GM12878 (cell line): ENCODE results near the gene LDB2. TPM values are rescaled to one million over a fixed set of nuclear protein-coding genes. Genes with fewer than 3 reads are reported as not detected.

ENCODE experiments used
- ATAC-seq: fragments of 200-7000 bp; cut with Tn5 transposase; 3 replicates; pipeline ENCODE4 v1.9.1; 2020; ENCODE audit warnings: mild to moderate bottlenecking, moderate library complexity
- BruUV-seq: library from RNA; stranded (reverse); fragments of 400-500 nt; replicated peaks from 2 replicates; lab custom pipeline; 2021; lab: Mats Ljungman, UMichigan
- CTCF ChIA-PET: fragments of 300-600 bp; sonication (Branson Sonifier 250); formaldehyde crosslinking; extraction: SDS; loops from one replicate; lab custom pipeline; 2021; ENCODE audit warnings: inconsistent platforms; lab: Yijun Ruan, JAX
- POLR2A ChIA-PET: fragments of 350-600 bp; formaldehyde crosslinking; extraction: SDS; loops from one replicate; lab custom pipeline; 2021; ENCODE audit warnings: inconsistent platforms; lab: Charles Lee
- RAD21 ChIA-PET: fragments of 300-600 bp; sonication (Branson Sonifier 250); formaldehyde crosslinking; loops from one replicate; lab custom pipeline; 2023; ENCODE audit warnings: antibody characterized with exemption; ENCODE audit not compliant: unreplicated experiment; lab: Charles Lee
- SMC1A ChIA-PET: fragments of 300-600 bp; sonication (Branson Sonifier 250); formaldehyde crosslinking; loops from one replicate; lab custom pipeline; 2023; ENCODE audit not compliant: unreplicated experiment, uncharacterized antibody; lab: Charles Lee
- DNase-seq: peaks from one replicate; pipeline ENCODE4 v3.0.0-alpha.2; 2011; ENCODE audit warnings: low read depth, low spot score
- FAIRE-seq: peaks from 3 replicates; lab custom pipeline; 2011; peaks lifted over from hg19 to GRCh38; lab: Jason Lieb, UNC
- H2AFZ ChIP-seq: 2 replicates; pipeline ENCODE4 v1.6.0; 2011; ENCODE audit warnings: low read depth, low read length, control low read depth; ENCODE audit not compliant: control insufficient read depth
- H3K27ac ChIP-seq: 2 replicates; pipeline ENCODE4 v1.5.1; 2011; ENCODE audit warnings: control low read depth; ENCODE audit not compliant: control insufficient read depth, insufficient read depth
- H3K27me3 ChIP-seq, 2 experiments: replicated peaks in 1 of 2; 2 replicates each; pipeline versions ENCODE4 v1.6.0 to v1.6.1; 2011; ENCODE audit warnings: low read length in 1 of 2; ENCODE audit not compliant: control insufficient read depth in 2 of 2, insufficient read depth in 2 of 2
- H3K36me3 ChIP-seq, 2 experiments: 2 replicates each; pipeline ENCODE4 v1.5.1; 2011; ENCODE audit warnings: low read length in 1 of 2; ENCODE audit not compliant: control insufficient read depth in 2 of 2, insufficient read depth in 2 of 2
- H3K4me1 ChIP-seq: 2 replicates; pipeline ENCODE4 v1.6.1; 2011; ENCODE audit warnings: mild to moderate bottlenecking, low read length, moderate library complexity, mixed read lengths; ENCODE audit not compliant: control insufficient read depth, insufficient read depth
- H3K4me2 ChIP-seq: 2 replicates; pipeline ENCODE4 v1.6.0; 2011; ENCODE audit warnings: control low read depth; ENCODE audit not compliant: control insufficient read depth, insufficient read depth
- H3K4me3 ChIP-seq: fragments of 200-600 bp; sonication (generic); 2 replicates; pipeline ENCODE4 v1.5.1; 2016
- H3K79me2 ChIP-seq: 2 replicates; pipeline ENCODE4 v1.6.0; 2011; ENCODE audit warnings: low read length; ENCODE audit not compliant: control insufficient read depth, insufficient read depth
- H3K9ac ChIP-seq: 2 replicates; pipeline ENCODE4 v1.8.0; 2011; ENCODE audit warnings: low read length, control low read depth, mixed read lengths; ENCODE audit not compliant: control insufficient read depth, insufficient read depth
- H3K9me3 ChIP-seq: replicated peaks from 3 replicates; pipeline ENCODE4 v1.5.1; 2011; ENCODE audit warnings: mild to moderate bottlenecking, low read length; ENCODE audit not compliant: control insufficient read depth, insufficient read depth
- H4K20me1 ChIP-seq: 2 replicates; pipeline ENCODE4 v1.6.0; 2011; ENCODE audit not compliant: control insufficient read depth, insufficient read depth
- ATF3 ChIP-seq: IDR thresholded peaks from 2 replicates; pipeline ENCODE4 v1.6.1; 2011; ENCODE audit warnings: low read depth, mild to moderate bottlenecking, low read length, moderate library complexity, borderline replicate concordance; ENCODE audit errors: extremely low read depth
- GABPA ChIP-seq: IDR thresholded peaks from 2 replicates; pipeline ENCODE4 v1.6.1; 2014; ENCODE audit warnings: antibody characterized with exemption, low read depth, mild to moderate bottlenecking, inconsistent platforms
- GATAD2B ChIP-seq: fragments of 450-650 bp; conservative IDR thresholded peaks from 2 replicates; pipeline ENCODE4 v1.6.1; 2017; ENCODE audit warnings: low read depth, mild to moderate bottlenecking, moderate library complexity
- NFYA ChIP-seq: IDR thresholded peaks from 2 replicates; pipeline ENCODE4 v1.6.1; 2011; ENCODE audit warnings: low read depth, mild to moderate bottlenecking, low read length, improper control_type of control experiment, borderline replicate concordance
- STAT3 ChIP-seq: IDR thresholded peaks from 2 replicates; pipeline ENCODE4 v1.6.1; 2011; ENCODE audit warnings: low read depth, low read length, improper control_type of control experiment
- ZBED1 ChIP-seq: IDR thresholded peaks from 2 replicates; pipeline ENCODE4 v1.6.1; 2016; ENCODE audit warnings: borderline replicate concordance
- ZNF592 ChIP-seq: fragments of 450-650 bp; IDR thresholded peaks from 2 replicates; pipeline ENCODE4 v1.6.1; 2017; ENCODE audit warnings: mild to moderate bottlenecking, moderate library complexity
- ZSCAN29 ChIP-seq: fragments of 450-650 bp; IDR thresholded peaks from 2 replicates; pipeline ENCODE4 v1.6.1; 2017; ENCODE audit warnings: mild to moderate bottlenecking, moderate library complexity
- WGBS: methylation state at CpG from one replicate; pipeline ENCODE4 v1.1.6; 2016; ENCODE audit warnings: low lambda C conversion rate; ENCODE audit not compliant: insufficient replicate concordance, insufficient coverage; ENCODE audit errors: missing lambda C conversion rate; 5-methylcytosine and 5-hydroxymethylcytosine counted together
- in situ Hi-C: fragments of 300-500 bp; cut with MboI; formaldehyde crosslinking; loops from 9 replicates; pipeline ENCODE4 v1.14.3; 2018; ENCODE audit warnings: mixed read lengths
- intact Hi-C: fragments of 100-400 bp; cut with micrococcal nuclease; formaldehyde crosslinking; loops from one replicate; pipeline ENCODE4 v1.14.2; 2022; ENCODE audit not compliant: unreplicated experiment
- polyA plus RNA-seq, 11 experiments: library from polyadenylated mRNA; depleted of rRNA in 4 of 11; unstranded in 6 of 11; stranded (reverse) in 5 of 11; fragments of >200 nt; fragmentation: Nextera tagmentation in 4 of 11; fragmentation: Illumina TruSeq in 1 of 11; extraction: Ambion mirVana in 4 of 11; extraction: Trizol in 1 of 11; gene quantifications; 1 replicate in 1 of 11; 2 replicates in 10 of 11; pipeline versions ENCODE4 v1.2.1 to v1.2.3, GENCODE V29; 2011 to 2016; ENCODE audit warnings: inconsistent platforms in 2 of 11, missing spikeins in 2 of 11, low read depth in 1 of 11
- total RNA-seq, 4 experiments: library from RNA; depleted of rRNA in 3 of 4; stranded (reverse); fragments of >200 nt in 3 of 4; fragmentation: Illumina TruSeq in 1 of 4; extraction: Trizol in 1 of 4; gene quantifications; 2 replicates each; pipeline versions ENCODE4 v1.2.1 to v1.2.3, GENCODE V29; 2013 to 2021

LDB2 gene
- total and polyA plus RNA-seq, 10 of the 15 experiments (the other 5 are each of a cell fraction or from before 2014, with no cell fraction given): 0.15 TPM; not detected in 9

GRCh38 chr4:16814361-16814760 lies 84.1 kb downstream of the LDB2 start:
- Histone ChIP-seq H3K79me2 (no peaks in the 10 kb centered on the region), H3K4me3 (no peak overlapping the region), H3K27ac (no peak overlapping the region), H3K4me1 (no peaks in the 10 kb centered on the region), H4K20me1 (no peaks in the 10 kb centered on the region), H3K9ac (no peak overlapping the region), H3K9me3 (no peaks in the 10 kb centered on the region), H3K4me2 (no peak overlapping the region), H2AFZ (no peak overlapping the region), H3K36me3 (no peaks in the 10 kb centered on the region), H3K27me3 (no peaks in the 10 kb centered on the region)
- FAIRE-seq: no peak
- ChIA-PET SMC1A (interaction anchor here (0.6 kb wide), 1 partner anchor 670 kb away, joined by 3 read pairs; no protein-coding TSS in a partner anchor), CTCF (no interaction called here), POLR2A (interaction anchor here (0.7 kb wide), 1 partner anchor 659 kb away, joined by 3 read pairs; no protein-coding TSS in a partner anchor), RAD21 (no interaction called here)
- ATAC-seq: no peak
- in situ Hi-C loops (no loop called here), intact Hi-C loops (no loop called here)
- no peak for DNase-seq
- WGBS: 6% methylated on average over 1 of the region's 1 CpG
- BruUV-seq: no TSS peak
- TF ChIP-seq ZSCAN29 (no peak), ZNF592 (no peak), ZBED1 (no peak), GABPA (no peak), STAT3 (no peak), GATAD2B (no peak), NFYA (no peak), ATF3 (no peak)
